Muscle of arm (tissue), 12 donors: Measurements from ENCODE around the gene WNK2. TPM values are rescaled to one million over a fixed set of nuclear protein-coding genes. Genes with fewer than 3 reads are reported as not detected.
A peak's percentile ranks its signal among the peaks of the same experiment; 100 is the strongest.
"Not testable (repeated sequence)": the region's sequence is repeated elsewhere in the genome, so short reads cannot be mapped to it uniquely, and the experiment has no call there.

ENCODE experiments used
- DNase-seq: peaks from one replicate; pipeline ENCODE4 v3.0.0-alpha.2; 2013
- polyA plus RNA-seq, 12 donors: library from polyadenylated mRNA; unstranded; fragments of 120-200 nt; gene quantifications; one replicate each; pipeline ENCODE4 v1.2.1, GENCODE V29; 2013; ENCODE audit not compliant: insufficient read length in 12 of 12

WNK2 gene
- polyA plus RNA-seq, 12 donors: 7.2 to 61.6 (median 13.9) TPM; not detected in 1

DNA sequence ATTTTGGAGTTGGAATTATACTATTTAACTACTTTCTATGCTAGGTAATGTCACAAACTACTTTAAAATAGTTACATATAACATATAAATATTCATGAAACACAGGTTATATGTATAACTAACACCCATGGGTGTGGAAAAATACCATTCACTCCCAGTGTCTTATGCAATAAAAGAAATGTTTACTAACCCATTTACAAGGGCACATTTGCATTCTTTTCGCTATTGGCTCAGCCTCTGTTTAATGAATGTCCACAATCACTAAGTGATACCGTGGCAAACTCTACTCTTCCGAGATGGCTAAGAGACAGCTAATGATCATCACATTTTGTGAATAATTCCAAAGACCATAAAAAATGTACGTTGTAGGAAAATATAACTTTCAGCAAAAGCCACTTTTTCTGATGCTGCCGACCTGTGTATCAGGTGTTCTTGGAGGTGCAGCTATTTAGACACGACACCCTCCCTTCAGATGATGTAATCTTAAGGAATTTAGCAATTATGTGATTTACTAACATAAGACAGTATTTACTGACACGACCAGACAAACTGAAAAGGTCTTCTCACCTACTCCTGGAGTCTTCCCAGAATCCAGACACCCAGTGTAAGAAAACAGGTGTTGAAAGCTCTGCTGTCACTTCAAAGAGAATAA is 145.8 kb downstream of the WNK2 start:
- no peak for DNase-seq

DNA sequence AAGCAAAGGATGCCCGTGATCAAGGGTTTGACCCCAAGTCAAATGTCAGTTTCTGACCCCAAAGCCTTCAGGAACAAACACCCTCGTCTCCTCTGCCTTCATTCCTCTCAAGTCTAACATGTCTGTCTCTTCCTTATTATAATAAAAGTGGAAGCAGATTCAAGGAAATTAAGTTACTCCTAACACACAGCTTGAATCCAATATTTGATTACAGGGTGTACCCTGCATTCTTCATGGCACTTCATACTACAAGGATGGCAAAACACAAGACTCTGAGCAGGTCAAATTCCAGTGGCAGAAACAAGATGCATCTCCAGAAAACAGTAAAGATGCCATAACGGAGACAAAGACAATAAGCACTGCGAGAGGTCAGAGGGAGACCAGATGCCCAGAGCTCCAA is 148.4 kb downstream of the WNK2 start:
- DNase-seq: no peak

DNA sequence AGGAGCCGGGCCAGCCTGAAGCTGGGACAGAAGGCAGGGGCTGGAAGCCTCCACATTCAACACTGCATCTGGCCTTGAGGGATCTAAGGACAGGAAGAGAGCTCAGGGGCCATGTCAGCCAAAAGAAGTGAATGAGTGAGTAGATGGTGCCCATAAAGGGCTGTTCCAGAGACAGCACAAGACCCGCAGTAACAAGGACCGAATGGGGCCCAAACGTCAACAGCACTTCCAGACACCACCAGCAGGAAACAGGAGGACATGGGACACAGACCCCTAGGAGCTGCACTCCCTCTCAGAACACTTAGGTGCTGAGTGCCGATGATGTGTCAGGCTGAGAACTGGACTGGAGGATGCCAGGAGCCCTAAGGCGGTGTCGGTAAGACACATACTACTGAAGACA is 152.8 kb downstream of the WNK2 start:
- no peak for DNase-seq

DNA sequence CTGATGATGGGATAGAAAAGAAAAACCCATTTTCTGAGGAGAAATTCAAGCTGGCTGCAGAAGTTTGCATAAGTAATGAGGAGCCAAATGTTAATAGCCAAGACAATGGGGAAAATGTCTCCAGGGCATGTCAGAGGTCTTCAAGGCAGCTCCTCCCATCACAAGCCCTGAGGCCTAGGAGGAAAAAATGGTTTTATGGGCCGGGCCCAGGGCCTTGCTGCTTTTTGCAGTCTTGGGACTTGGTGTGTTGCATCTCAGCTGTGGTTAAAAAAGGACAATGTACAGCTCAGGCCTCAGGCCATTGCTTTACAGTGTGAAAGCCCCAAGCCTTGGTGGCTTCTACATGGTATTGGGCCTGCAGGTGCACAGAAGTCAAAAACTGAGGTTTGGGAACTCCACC is 154.3 kb downstream of the WNK2 start:
- not testable (repeated sequence) for DNase-seq

DNA sequence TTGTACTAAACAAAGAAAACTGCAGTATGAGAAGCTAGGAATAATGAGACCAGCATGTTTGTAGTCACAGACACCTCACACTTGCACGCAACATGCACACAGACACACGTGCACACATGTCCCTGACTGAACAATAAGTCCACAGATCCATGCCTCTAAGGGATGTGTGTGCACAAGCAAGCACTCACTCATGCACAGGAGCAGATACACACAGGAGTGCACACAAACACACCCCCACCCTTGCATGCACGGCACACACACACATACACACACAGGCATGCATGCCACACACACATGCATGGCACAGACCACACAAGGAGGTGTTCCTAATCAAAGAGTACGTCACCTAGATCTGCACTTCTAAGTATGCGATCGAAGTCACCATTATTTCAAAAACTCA is 156.2 kb downstream of the WNK2 start:
- DNase-seq: no peak

DNA sequence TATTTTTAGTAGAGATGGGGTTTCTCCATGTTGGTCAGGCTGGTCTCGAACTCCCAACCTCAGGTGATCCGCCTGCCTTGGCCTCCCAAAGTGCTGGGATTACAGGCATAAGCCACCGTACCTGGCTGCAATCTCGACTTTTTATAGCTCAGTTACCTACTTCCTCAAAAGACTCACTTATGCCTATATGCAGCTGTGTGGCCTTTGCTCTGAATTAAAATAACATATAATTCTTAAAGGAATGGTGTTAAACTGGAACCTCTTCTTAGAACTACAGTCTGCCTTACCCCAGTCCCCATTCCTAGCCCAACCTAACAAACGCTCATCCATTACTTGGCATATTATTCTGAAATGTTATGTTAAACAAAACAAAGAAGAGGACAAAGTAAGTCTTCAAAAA is 157.9 kb downstream of the WNK2 start:
- not testable (repeated sequence) for DNase-seq

DNA sequence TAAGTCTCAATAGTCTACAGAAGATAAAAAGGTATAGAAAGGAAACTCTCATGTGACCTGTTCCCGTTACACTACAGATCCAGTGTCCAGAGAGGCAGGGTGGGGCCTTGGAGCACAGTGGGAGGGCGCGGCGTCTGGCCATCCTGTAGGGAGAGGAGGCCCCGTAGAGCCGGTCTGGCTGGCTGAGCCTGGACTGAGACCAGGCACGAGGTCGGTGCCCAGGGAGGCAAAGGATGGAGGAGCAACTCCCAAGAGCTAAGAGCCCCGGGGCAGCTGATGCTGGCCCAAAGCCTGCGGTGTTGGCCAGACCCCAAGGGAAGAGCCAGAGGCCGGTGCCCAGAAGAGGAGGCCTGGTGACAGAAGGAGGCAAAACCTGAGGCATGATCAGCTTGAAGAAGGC is 158.5 kb downstream of the WNK2 start:
- DNase-seq: not testable (repeated sequence)

DNA sequence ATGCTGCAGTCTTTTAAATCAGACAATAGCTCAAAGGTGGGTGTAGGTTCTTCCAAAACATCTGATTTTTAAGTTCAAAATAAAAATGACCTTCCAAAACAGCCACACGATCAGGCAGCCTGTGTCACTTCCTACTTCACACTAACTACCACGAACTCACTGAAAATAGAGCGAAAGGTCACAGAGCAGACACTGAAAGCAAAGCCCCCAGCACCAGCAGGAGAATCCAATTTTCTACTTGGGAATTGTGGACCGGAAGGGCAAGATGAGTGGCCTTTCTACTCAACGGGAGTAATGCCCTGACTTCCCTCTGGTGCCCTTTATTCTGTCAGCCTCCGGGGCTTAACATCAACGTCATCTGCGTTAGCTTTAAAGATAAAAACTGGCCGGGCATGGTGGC is 159.7 kb downstream of the WNK2 start:
- DNase-seq: no peak

DNA sequence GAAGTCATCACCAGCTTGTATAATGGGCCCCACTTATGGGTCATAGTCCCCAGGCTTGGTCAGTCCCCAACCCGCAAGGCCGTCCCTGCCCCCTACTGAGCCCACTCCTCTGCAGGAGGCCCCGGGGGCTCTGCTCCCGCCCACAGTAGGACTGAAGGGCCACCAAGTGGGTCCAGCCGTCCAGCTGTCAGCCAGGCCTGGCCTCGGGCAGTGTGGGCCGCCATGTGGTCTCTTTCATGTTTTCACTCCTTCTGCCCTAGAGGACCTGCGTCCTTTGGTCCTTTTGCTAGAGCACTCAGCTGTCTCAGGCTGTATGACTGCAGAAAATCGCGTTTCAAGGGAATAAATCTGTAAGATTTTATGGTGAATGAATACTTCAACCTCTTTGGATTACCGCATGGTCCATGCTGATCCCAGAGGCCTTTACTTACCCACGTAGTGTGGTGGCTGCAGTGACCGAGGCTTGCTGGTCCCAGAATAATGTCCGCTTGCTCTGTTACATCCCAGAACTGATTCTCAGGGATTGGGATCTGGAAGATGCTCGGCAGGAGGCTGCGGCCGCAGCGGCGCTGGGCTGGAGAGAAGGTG is 161.8 kb downstream of the WNK2 start:
- DNase-seq: no peak

DNA sequence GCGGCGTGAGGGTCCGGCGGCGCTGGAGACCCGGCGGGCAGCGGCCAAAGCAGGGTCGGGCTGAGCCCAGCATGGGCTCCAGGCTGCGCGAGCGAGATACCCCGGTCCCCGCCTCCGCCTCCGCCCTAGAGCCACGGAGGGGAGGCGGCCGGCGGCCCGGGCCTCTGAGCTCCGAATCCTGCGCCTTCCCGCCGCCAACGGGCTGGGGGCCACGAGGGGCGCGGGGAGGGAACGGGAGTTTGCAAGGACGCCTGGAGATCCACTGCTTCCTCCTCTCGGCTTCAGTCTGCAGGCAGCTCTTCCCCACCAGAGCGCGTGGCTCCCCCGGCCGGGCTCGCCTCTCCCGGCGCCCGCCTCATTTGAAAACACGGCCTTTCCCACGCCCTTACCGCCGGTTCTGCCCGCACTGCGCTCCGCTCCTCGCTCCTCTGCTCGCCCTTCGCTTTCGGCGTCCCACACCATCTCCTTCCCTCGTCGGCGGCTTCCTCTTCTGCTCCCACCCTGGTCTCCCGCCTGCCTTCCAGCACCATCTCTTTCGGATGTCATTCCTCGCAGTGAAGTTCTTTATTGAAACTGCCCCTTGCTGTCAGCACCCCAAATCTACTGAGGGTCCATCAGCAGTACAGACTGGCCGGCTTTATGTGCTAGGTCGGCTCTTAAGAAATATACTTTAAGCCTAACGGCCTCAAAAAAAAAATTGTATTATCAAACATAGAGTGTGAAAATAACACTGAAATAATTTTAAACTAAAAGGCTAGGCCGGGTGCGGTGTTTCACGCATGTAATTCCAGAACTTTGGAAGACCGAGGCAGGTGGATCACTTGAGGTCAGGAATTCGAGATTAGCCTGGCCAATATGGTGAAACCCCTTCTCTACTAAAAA is 162.5 kb downstream of the WNK2 start:
- DNase-seq: peak; percentile 43

DNA sequence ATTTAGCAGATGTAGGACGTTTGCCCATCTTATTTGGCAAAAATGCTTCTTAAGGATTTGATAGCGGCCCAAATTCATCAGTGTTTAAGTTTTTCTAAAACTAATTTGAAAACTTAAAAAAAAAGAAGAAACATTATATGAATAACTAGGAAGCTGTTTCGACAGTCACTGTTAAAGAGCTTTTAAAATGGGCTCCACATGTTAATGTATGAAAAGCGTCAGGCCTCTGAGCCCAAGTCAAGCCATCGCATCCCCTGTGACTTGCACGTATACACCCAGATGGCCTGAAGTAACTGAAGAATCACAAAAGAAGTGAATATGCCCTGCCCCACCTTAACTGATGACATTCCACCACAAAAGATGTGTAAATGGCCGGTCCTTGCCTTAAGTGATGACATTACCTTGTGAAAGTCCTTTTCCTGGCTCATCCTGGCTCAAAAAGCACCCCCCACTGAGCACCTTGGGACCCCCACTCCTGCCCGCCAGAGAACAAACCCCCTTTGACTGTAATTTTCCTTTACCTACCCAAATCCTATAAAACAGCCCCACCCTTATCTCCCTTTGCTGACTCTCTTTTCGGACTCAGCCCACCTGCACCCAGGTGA is 163.5 kb downstream of the WNK2 start:
- DNase-seq: not testable (repeated sequence)

DNA sequence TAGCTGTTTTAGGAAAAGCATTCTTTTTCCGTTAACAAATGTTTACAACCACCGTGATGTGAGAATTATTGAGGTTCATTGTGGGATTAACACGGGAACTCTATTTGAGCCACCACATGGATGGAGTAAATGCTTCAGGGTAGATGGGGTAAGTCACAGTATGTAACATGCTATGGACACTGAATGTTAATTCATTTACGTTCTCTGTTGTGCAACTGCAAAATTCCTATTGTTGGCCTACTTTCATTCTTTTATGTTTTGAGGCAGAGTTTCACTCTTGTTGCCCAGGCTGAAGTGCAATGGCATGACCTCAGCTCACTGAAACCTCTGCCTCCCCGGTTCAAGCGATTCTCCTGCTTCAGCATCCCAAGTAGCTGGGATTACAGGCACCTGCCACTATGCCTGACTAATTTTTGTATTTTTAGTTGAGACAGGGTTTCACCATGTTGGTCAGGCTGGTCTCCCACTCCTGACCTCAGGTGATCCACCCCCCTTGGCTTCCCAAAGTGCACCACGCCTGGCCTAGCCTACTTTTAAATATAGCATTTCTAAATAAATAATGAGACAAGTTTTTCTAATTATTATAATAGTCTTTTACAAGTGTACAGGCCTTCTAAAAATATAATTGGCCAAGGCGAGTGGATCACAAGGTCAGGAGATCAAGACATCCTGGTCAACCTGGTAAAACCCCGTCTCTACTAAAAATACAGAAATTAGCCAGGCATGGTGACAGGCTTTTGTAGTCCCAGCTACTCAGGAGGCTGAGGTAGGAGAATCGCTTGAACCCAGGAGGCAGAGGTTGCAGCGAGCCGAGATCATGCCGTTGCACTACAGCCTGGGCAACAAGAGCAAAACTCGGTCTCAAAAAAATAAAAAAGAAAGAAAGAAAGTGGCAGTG is 169.7 kb downstream of the WNK2 start:
- not testable (repeated sequence) for DNase-seq

DNA sequence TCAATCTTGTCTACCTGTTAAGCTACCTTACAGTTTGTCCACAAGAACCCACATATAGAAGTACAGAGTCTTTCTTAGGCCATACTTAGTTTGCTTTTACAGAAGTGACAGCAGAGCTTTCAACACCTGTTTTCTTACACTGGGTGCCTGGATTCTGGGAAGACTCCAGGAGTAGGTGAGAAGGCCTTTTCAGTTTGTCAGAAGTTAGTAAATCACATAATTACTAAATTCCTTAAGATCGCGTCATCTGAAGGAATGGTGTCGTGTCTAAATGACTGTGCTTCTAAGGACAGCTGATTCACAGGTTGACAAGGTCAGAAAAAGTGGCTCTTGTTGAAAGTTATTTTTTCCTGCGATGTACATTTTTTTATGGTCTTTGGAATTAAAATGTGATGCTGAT is 170.5 kb downstream of the WNK2 start:
- DNase-seq: no peak

DNA sequence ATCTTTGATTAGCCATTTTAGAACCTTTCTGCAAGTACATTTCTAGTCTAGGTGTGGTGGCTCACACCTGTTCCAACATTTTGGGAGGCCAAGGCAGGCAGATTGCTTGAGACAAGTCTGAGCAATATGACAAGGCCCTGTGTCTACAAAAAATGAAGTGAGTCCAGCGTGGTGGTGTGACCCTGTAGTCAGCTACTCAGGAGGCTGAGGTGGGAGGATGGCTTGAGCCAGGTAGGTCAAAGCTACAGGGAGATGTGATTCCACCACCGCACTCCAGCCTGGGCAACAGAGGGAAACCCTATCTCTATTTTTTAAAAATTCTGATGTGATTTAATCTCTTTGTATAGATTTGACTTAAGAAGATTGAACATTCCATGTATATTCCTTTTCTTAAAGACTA is 171.9 kb downstream of the WNK2 start:
- no peak for DNase-seq

DNA sequence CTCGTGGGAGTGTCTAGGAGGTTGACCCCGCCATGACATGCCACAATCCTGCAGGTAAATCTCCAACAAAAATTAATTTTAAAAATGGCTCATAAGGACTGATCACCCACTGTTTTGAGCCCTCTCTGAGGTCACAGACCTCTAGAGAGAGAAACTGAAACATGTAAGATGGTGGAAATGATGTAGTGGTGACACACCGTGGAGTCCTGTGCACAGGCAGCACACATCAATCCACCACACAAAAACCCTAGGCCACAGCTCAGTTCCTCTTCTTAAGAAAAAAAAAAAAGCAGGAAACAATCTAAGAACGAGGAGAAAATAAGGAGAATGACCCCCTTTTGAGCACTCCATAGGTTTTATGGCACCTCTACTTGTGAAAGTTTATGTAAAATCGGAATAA is 173.7 kb downstream of the WNK2 start:
- no peak for DNase-seq

DNA sequence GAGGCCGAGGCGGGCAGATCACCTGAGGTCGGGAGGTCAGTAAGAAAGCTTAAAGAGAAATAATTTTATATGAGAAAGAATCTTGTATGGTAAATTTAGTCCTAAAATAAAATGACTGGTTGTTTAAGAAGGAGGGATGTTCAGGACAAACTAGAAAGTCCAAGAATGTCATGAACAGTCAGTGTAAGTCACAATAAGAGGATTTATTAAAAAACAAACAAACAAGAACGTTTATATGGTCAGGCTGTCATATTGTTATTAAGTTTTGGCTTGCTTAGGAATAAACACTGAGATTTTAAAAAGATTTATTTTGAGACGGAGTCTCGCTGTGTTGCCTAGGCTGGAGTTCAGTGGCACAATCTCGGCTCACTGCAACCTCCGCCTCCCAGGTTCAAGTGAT is 176.0 kb downstream of the WNK2 start:
- DNase-seq: not testable (repeated sequence)

DNA sequence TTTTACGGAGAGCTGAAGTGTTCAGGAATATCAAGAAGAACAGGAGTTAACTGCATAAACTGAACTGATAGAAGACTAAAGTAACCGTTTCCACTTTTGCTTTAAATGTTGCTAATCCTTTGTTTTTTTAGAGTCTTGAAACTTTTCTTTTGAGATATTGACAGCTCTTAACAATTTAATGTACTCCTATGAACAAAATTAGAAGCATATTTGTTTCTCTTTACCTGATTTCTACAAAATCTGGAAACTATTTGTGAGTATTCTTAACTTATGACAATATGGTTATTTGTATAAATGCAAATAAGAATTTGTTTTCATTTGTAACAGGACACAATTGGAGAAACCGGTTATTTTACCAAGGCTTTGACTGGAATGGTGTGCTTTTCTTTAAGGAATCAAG is 178.1 kb downstream of the WNK2 start:
- no peak for DNase-seq

DNA sequence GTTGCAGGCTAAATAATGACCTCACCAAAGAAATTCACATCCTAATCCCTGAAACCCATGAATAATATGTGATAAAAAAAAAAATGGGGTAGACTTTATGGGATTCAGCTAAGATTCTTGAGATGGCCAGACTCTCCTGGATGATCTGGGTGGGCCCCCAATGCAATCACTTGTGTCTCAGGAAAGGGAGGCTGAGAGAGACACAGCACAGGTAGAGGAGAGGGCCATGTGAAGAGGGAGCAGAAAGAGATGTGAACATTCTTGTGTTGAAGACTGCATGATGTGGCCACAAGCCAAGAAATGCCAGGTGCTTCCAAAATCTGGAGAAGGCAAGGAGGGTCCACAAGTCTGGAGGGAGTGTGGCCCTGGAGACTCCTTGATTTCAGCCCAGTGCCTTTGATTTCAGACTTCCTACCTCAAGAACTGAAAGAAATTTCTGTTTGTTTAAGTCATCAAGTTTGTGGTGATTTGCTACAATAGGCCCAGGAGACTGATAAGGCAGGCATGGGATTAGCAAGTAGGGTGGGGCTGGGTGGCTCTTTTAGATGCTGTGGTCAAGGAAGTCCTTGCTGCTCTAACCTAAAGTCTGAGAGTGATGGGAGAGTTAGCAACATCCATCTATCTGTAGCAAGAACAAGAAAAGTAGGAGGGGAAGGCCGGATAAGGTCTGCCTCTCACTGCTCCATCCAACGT is 180.9 kb downstream of the WNK2 start:
- DNase-seq: no peak

DNA sequence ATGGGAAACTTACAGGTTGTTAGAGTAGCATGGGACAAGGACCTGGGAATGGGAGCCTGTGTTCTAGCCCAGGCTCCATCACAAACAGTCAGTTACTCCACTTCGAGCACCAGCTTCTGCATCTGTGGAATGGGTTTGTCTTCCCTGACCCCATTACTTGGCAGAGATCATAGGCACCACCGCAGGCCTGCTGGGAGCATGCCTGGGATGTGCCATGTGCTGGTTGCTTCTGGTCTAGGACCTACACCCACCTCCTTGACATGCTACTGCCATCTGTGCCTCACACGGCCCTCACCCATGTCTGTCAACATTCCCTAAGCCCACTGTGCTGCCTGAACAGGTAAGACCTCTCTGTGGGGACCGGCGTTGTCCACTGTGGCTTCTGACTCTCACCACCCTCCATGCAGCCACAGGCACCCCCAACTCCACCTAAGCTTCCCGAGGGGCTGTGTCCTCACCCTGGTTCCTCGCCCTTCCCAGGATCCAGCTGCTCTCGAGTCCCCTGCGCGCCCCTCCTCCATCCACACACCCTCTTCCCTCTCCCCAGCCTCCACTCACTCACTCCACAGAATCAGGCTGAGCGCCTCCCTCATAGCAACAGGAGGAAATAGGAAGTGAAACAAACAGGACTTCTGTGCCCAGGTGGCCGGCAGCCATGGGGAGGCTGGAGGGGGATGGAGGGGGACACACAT is 181.6 kb downstream of the WNK2 start:
- no peak for DNase-seq

DNA sequence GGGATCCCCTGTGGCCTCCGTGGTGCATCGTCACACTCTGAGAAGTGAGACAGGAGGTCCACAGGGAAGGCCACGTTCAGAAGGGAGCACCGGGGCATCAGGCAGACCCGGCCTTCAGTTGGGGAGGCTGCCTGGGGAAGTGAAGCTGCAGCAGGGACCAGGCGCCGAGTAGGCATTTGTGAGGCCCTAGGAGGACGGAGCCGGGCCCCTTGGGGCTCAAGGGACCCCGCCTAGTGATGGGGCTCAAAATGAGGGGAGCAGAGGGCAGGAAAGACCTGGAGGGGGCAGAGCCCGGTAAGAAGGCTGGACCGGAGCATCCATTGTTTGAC is 182.1 kb downstream of the WNK2 start:
- DNase-seq: no peak
